VCaP (cell line): ENCODE data around the gene KDF1.

Experiments used
- H3K27ac ChIP-seq: fragments of 450-650 bp; 2 replicates; pipeline ENCODE4 v1.5.1; 2017
- TF ChIP-seq, protein P1 (sequence below): fragments of 450-650 bp; conservative IDR thresholded peaks from 2 replicates; pipeline ENCODE4 v1.5.1; 2017; ENCODE audit warnings: mild to moderate bottlenecking, moderate library complexity

KDF1 gene

DNA sequence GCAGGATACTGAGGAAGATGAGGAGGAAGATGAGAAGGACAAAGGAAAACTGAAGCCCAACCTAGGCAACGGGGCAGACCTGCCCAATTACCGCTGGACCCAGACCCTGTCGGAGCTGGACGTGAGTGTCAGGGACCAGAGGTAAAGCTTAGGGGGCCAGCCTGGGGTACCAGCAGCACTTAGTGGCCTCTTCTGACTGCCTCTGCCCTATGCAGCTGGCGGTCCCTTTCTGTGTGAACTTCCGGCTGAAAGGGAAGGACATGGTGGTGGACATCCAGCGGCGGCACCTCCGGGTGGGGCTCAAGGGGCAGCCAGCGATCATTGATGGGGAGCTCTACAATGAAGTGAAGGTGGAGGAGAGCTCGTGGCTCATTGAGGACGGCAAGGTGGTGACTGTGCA is 17.6 kb downstream of the KDF1 start:
- TF ChIP-seq, protein P1, sequence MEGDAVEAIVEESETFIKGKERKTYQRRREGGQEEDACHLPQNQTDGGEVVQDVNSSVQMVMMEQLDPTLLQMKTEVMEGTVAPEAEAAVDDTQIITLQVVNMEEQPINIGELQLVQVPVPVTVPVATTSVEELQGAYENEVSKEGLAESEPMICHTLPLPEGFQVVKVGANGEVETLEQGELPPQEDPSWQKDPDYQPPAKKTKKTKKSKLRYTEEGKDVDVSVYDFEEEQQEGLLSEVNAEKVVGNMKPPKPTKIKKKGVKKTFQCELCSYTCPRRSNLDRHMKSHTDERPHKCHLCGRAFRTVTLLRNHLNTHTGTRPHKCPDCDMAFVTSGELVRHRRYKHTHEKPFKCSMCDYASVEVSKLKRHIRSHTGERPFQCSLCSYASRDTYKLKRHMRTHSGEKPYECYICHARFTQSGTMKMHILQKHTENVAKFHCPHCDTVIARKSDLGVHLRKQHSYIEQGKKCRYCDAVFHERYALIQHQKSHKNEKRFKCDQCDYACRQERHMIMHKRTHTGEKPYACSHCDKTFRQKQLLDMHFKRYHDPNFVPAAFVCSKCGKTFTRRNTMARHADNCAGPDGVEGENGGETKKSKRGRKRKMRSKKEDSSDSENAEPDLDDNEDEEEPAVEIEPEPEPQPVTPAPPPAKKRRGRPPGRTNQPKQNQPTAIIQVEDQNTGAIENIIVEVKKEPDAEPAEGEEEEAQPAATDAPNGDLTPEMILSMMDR, result no peak
- no peak overlapping the region for H3K27ac ChIP-seq

DNA sequence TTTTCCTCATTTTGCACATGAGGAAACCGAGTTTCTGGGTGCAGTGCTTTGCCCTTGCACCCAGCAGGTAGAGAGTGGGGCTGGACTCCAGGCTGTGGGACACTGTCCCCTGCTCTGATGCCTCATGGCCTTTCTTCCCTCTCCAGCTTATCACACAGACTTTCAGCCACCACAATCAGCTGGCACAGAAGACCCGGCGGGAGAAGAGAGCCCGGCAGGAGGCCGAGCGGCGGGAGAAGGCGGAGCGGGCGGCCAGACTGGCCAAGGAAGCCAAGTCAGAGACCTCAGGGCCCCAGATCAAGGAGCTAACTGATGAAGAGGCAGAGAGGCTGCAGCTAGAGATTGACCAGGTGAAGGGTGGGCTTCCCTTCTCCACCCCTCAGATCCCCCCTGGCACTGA is 19.0 kb downstream of the KDF1 start:
- TF ChIP-seq, protein P1, result no peak
- H3K27ac ChIP-seq, result no peak overlapping the region

DNA sequence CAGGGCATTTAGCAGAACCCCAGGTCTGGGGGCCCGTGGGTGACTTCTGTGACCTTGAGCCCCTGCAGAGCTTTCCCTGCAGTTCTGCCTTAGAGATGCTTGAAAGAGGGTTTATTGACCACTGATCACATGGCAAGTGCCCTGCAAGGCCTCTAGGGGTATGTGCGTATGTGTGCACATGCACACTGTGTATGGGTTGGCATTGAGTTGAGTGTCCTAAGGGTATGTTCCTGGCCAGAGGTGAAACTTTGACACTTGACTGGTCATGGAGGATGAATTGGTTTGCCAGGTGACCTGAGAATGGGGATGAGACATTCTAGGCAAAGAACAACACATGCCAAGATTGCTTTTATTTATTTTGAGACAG is 21.6 kb downstream of the KDF1 start:
- H3K27ac ChIP-seq, result no peak overlapping the region
- TF ChIP-seq, protein P1, result no peak

DNA sequence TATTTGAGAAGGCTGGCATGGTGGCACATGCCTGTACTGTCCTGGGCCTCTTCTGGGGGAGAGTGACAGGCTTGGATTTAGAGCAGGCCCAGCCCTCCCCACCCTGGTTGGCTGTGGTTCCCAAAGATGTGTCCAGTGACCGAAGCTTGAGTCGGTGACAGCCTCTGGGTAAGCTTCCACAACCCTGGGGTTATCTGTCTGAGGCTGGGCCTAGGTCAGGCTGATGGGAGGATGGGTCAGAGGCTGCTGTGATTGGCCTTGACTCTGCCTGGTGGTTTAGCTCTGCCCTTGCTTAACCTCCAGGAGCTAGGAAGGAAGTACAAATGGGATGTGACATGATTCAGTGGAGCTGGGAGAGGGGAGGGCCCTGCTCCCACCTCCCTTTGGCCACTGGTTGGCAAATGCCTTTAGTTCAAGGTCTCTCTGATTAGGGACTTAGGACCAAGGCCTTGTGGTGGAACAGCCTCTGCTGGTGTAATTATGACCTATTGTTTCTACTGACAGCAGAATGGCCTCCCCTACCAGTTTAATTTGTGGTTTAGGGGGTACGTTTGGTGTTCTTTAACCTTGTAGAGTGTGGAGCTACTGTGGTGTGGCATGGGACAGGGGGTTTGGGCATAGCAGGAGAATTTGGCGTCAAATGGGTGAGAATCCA is 22.1 kb downstream of the KDF1 start:
- TF ChIP-seq, protein P1, result no peak
- H3K27ac ChIP-seq, result no peak overlapping the region

DNA sequence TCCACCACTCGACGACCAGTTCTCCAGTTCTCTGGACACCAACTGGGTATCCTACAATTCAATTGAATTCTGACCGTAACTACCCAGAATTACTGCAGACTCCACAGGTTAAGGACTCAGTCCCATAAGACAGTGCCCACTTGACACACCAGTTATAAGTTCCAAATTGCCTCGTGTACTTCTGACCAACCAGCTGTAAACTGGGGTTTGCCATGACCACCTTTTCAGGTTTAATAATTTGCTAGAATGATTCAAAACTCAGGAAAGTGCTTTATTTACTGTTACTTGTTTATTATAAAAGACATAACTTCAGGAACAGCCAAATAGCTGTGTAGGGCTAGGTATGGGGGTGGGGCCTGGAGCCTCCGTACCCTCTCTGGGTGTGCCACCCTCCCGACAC is 23.4 kb downstream of the KDF1 start:
- TF ChIP-seq, protein P1, result no peak
- no peak overlapping the region for H3K27ac ChIP-seq

DNA sequence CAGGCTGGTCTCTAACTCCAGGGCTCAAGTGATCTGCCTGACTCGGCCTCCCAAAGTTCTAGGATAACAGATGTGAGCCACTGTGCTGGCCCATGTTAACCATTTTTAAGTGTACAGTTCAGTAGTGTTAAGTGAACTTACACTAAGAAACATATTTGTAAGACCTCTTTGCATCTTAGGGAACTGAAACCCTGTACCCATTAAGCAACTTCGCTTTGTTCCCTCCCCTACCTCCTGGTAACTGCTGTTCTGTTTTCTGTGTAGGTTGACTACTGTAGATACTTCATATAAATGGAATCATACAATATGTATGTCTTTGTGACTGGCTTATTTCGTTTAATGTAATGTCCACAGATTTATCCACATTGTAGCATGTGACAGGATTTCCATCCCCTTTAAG is 27.7 kb downstream of the KDF1 start:
- TF ChIP-seq, protein P1, result no peak
- H3K27ac ChIP-seq, result no peak overlapping the region

DNA sequence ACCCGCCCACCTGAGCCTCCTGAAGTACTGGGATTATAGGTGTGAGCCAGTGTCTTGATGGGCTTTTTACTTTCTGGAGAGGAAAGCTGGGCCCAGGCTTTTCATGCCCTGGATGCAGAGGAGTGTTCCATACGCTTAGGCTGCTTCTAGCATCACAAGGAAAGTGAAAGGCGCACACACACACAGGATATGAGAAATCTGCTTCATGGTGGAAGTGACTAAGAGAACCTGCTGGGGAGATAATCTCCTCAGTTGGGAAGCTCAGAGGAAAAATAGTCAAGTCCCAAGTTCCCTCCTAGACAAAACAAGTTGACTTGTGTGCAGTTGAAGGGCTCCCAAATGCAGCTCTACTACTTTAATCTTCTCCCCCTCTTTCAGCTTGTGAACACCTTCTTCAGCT is 36.6 kb downstream of the KDF1 start:
- TF ChIP-seq, protein P1, result no peak
- no peak overlapping the region for H3K27ac ChIP-seq
